HG02840 (cell line): Measurements from ENCODE around the gene PLCB4.

Experiments used
- ATAC-seq: cut with Tn5 transposase; IDR thresholded peaks from one replicate; pipeline ENCODE4 v1.9.1; 2021; ENCODE audit warnings: mild to moderate bottlenecking, moderate library complexity, moderate number of reproducible peaks; ENCODE audit not compliant: unreplicated experiment, low FRiP score

The PLCB4 gene

GRCh38 chr20:9503526-9504245 is 434.8 kb downstream of the PLCB4 start:
- no peak for ATAC-seq

- ATAC-seq, result no peak
These were observed 437.5 kb downstream of the PLCB4 start for GRCh38 chr20:9506280-9506821.

GRCh38 chr20:9506964-9507369 is 438.1 kb downstream of the PLCB4 start:
- ATAC-seq, result no peak

- no peak for ATAC-seq
These were observed 438.8 kb downstream of the PLCB4 start for GRCh38 chr20:9507544-9508239.

- ATAC-seq, result no peak
These were observed 439.4 kb downstream of the PLCB4 start for GRCh38 chr20:9508240-9508661.

GRCh38 chr20:9508696-9509178 is 439.9 kb downstream of the PLCB4 start:
- no peak for ATAC-seq

- ATAC-seq, result no peak
These were observed 440.4 kb downstream of the PLCB4 start for GRCh38 chr20:9509246-9509645.

- peak; percentile 66 for ATAC-seq
These were observed 442.0 kb downstream of the PLCB4 start for GRCh38 chr20:9510911-9511310.

- no peak for ATAC-seq
These were observed 445.2 kb downstream of the PLCB4 start for GRCh38 chr20:9514072-9514460.

GRCh38 chr20:9514461-9515213 is 445.8 kb downstream of the PLCB4 start, which contains the start of gene LAMP5:
Gene LAMP5 (plus strand): TSS chr20:9514590. CDS start chr20:9514853, 263 bp downstream.
- ATAC-seq, result no peak

GRCh38 chr20:9515214-9515585 is 446.3 kb downstream of the PLCB4 start:
- ATAC-seq, result no peak

GRCh38 chr20:9515741-9516233 is 446.9 kb downstream of the PLCB4 start:
- no peak for ATAC-seq

GRCh38 chr20:9516234-9516871 is 447.5 kb downstream of the PLCB4 start:
- ATAC-seq, result no peak

GRCh38 chr20:9517297-9518162 is 448.6 kb downstream of the PLCB4 start:
- ATAC-seq, result no peak

GRCh38 chr20:9518576-9519175 is 449.8 kb downstream of the PLCB4 start:
- ATAC-seq, result no peak

GRCh38 chr20:9520086-9520485 is 451.2 kb downstream of the PLCB4 start:
- no peak for ATAC-seq

- ATAC-seq, result no peak
These were observed 454.7 kb downstream of the PLCB4 start for GRCh38 chr20:9523636-9524035.
